HEK293 (cell line): ENCODE results near the gene R3HDM4.

Experiments
- CTCF ChIA-PET: fragments of 350-600 bp; formaldehyde crosslinking; extraction: SDS; loops from one replicate; lab custom pipeline; 2021; ENCODE audit warnings: antibody characterized with exemption; lab: Yijun Ruan, JAX
- POLR2A ChIA-PET: fragments of 300-600 bp; formaldehyde crosslinking; extraction: SDS; loops from one replicate; lab custom pipeline; 2020; ENCODE audit warnings: antibody characterized with exemption, inconsistent platforms; lab: Yijun Ruan, JAX
- H3K27ac ChIP-seq: fragments of 200-500 bp; sonication (Bioruptor generic); 2 replicates; pipeline ENCODE4 v1.5.1; 2014; ENCODE audit warnings: low read depth, low read length, control low read depth, inconsistent platforms; ENCODE audit errors: extremely low read depth
- H3K36me3 ChIP-seq, 2 experiments: fragments of 200-500 bp in 1 of 2; sonication (Bioruptor generic) in 1 of 2; 1 replicate in 1 of 2; 2 replicates in 1 of 2; pipeline ENCODE4 v1.5.1; 2014 to 2017; ENCODE audit warnings: inconsistent platforms in 2 of 2, low read length in 2 of 2; ENCODE audit not compliant: control insufficient read depth in 2 of 2, insufficient read depth in 1 of 2
- H3K4me1 ChIP-seq: fragments of 200-500 bp; sonication (Bioruptor generic); 2 replicates; pipeline ENCODE4 v1.5.1; 2014; ENCODE audit warnings: mild to moderate bottlenecking, low read length, inconsistent platforms; ENCODE audit not compliant: control insufficient read depth, insufficient read depth
- H3K4me3 ChIP-seq: 2 replicates; pipeline ENCODE4 v1.5.1; 2011; ENCODE audit warnings: low read depth, mild to moderate bottlenecking, control low read depth, low read length, moderate library complexity
- H3K9me3 ChIP-seq: fragments of 200-500 bp; sonication (Bioruptor generic); 2 replicates; pipeline ENCODE4 v1.5.1; 2014; ENCODE audit warnings: low read depth, low read length, inconsistent platforms; ENCODE audit not compliant: control insufficient read depth, insufficient read depth
- BCL11A ChIP-seq: fragments of 450-650 bp; formaldehyde crosslinking; IDR thresholded peaks from 2 replicates; pipeline ENCODE4 v1.5.1; 2016; ENCODE audit warnings: low read depth, missing biosample characterization, missing genetic modification characterization
- GLIS1 ChIP-seq: fragments of 450-650 bp; formaldehyde crosslinking; IDR thresholded peaks from 2 replicates; pipeline ENCODE4 v1.5.1; 2016; ENCODE audit warnings: missing biosample characterization, missing genetic modification characterization
- HOXC10 ChIP-seq: sonication (generic); formaldehyde crosslinking; IDR thresholded peaks from 2 replicates; pipeline ENCODE4 v1.8.1; 2023; ENCODE audit warnings: mild to moderate bottlenecking, missing genetic modification reagents
- HOXD13 ChIP-seq: sonication (generic); formaldehyde crosslinking; IDR thresholded peaks from 2 replicates; pipeline ENCODE4 v1.8.0; 2022; ENCODE audit warnings: missing genetic modification reagents, borderline replicate concordance
- OVOL3 ChIP-seq: fragments of 450-650 bp; formaldehyde crosslinking; IDR thresholded peaks from 2 replicates; pipeline ENCODE4 v1.5.1; 2016; ENCODE audit warnings: missing biosample characterization, missing genetic modification characterization
- SCRT1 ChIP-seq: fragments of 450-650 bp; formaldehyde crosslinking; IDR thresholded peaks from 2 replicates; pipeline ENCODE4 v1.5.1; 2016; ENCODE audit warnings: missing biosample characterization, missing genetic modification characterization, borderline replicate concordance
- SP2 ChIP-seq: fragments of 450-650 bp; formaldehyde crosslinking; IDR thresholded peaks from 2 replicates; pipeline ENCODE4 v1.5.1; 2016; ENCODE audit warnings: missing biosample characterization, missing genetic modification characterization
- SP3 ChIP-seq: fragments of 450-650 bp; formaldehyde crosslinking; IDR thresholded peaks from 2 replicates; pipeline ENCODE4 v1.5.1; 2016; ENCODE audit warnings: missing biosample characterization, missing genetic modification characterization
- SP7 ChIP-seq: fragments of 450-650 bp; formaldehyde crosslinking; IDR thresholded peaks from 2 replicates; pipeline ENCODE4 v1.5.1; 2016; ENCODE audit warnings: missing biosample characterization, missing genetic modification characterization
- ZFP41 ChIP-seq: fragments of 450-650 bp; formaldehyde crosslinking; IDR thresholded peaks from 2 replicates; pipeline ENCODE4 v1.5.1; 2016; ENCODE audit warnings: missing biosample characterization, missing genetic modification characterization, borderline replicate concordance
- ZNF140 ChIP-seq: fragments of 450-650 bp; formaldehyde crosslinking; IDR thresholded peaks from 2 replicates; pipeline ENCODE4 v1.5.1; 2016; ENCODE audit warnings: missing biosample characterization, missing genetic modification characterization
- ZNF19 ChIP-seq: fragments of 450-650 bp; formaldehyde crosslinking; IDR thresholded peaks from 2 replicates; pipeline ENCODE4; 2016; ENCODE audit warnings: missing biosample characterization, missing genetic modification characterization, low read depth
- ZNF202 ChIP-seq: fragments of 450-650 bp; formaldehyde crosslinking; IDR thresholded peaks from 2 replicates; pipeline ENCODE4 v1.5.1; 2016; ENCODE audit warnings: missing biosample characterization, missing genetic modification characterization, borderline replicate concordance
- ZNF324 ChIP-seq: fragments of 450-650 bp; formaldehyde crosslinking; IDR thresholded peaks from 2 replicates; pipeline ENCODE4 v1.5.1; 2016; ENCODE audit warnings: missing biosample characterization, missing genetic modification characterization
- ZNF521 ChIP-seq: fragments of 450-650 bp; formaldehyde crosslinking; IDR thresholded peaks from 2 replicates; pipeline ENCODE4 v1.5.1; 2017; ENCODE audit warnings: missing biosample characterization, mild to moderate bottlenecking, missing genetic modification characterization
- ZNF629 ChIP-seq: fragments of 450-650 bp; formaldehyde crosslinking; IDR thresholded peaks from 2 replicates; pipeline ENCODE4 v1.5.1; 2017; ENCODE audit warnings: missing biosample characterization, missing genetic modification characterization
- ZNF791 ChIP-seq: fragments of 450-650 bp; formaldehyde crosslinking; IDR thresholded peaks from 2 replicates; pipeline ENCODE4 v1.5.1; 2016; ENCODE audit warnings: missing biosample characterization, missing genetic modification characterization
- TF ChIP-seq, protein P1 (sequence below): fragments of 450-650 bp; formaldehyde crosslinking; IDR thresholded peaks from 2 replicates; pipeline ENCODE4 v1.5.1; 2017; ENCODE audit warnings: missing biosample characterization, missing genetic modification characterization
- TF ChIP-seq, protein P2 (sequence below): fragments of 450-650 bp; formaldehyde crosslinking; IDR thresholded peaks from 2 replicates; pipeline ENCODE4 v1.5.1; 2017; ENCODE audit warnings: missing biosample characterization, missing genetic modification characterization
- TF ChIP-seq, protein P3 (sequence below): fragments of 450-650 bp; formaldehyde crosslinking; IDR thresholded peaks from 2 replicates; pipeline ENCODE4 v1.5.1; 2016; ENCODE audit warnings: missing biosample characterization, missing genetic modification characterization, borderline replicate concordance
- TF ChIP-seq, protein P4 (sequence below): fragments of 450-650 bp; formaldehyde crosslinking; IDR thresholded peaks from 2 replicates; pipeline ENCODE4 v1.5.1; 2016; ENCODE audit warnings: missing biosample characterization, missing genetic modification characterization
- TF ChIP-seq, protein P5 (sequence below): fragments of 450-650 bp; formaldehyde crosslinking; IDR thresholded peaks from 2 replicates; pipeline ENCODE4 v1.5.1; 2016; ENCODE audit warnings: missing biosample characterization, missing genetic modification characterization

The R3HDM4 gene

DNA sequence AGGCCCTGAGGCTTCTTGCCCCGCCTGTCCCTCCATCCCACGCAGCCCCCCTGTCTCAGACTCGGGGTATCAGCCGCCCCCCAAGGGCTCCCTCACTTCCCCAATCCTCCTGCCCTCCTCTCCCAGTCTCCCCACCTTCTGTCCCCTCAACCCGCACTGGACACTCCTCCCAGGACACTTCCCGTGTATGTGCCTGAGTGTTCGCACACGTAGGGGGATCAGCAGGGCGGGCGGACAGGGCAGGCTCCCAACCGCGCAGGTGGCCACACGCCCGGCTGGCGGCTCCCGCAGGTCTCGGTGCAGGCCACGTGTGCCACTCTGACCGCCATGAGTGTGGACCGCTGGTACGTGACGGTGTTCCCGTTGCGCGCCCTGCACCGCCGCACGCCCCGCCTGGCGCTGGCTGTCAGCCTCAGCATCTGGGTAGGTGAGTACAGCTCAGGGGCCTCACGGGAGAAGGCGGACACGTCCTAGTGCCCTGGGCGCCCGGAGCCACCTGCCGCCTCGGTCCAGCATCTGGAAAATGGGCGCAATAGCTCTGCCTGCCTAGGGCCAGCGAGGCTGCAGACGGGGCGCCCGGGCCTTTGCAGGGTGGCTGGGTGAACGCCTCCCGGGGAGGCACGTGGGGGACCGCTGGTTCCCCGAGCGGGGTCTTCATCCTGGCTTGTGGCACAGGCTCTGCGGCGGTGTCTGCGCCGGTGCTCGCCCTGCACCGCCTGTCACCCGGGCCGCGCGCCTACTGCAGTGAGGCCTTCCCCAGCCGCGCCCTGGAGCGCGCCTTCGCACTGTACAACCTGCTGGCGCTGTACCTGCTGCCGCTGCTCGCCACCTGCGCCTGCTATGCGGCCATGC is 6.4 kb upstream of the R3HDM4 start (continued):
- TF ChIP-seq ZNF202 (tag by site-specific recombination) (no peak), ZNF140 (tag by site-specific recombination) (no peak), ZNF521 (tag by site-specific recombination) (no peak), HOXC10 (no peak), GLIS1 (tag by site-specific recombination) (peak; percentile 63)

DNA sequence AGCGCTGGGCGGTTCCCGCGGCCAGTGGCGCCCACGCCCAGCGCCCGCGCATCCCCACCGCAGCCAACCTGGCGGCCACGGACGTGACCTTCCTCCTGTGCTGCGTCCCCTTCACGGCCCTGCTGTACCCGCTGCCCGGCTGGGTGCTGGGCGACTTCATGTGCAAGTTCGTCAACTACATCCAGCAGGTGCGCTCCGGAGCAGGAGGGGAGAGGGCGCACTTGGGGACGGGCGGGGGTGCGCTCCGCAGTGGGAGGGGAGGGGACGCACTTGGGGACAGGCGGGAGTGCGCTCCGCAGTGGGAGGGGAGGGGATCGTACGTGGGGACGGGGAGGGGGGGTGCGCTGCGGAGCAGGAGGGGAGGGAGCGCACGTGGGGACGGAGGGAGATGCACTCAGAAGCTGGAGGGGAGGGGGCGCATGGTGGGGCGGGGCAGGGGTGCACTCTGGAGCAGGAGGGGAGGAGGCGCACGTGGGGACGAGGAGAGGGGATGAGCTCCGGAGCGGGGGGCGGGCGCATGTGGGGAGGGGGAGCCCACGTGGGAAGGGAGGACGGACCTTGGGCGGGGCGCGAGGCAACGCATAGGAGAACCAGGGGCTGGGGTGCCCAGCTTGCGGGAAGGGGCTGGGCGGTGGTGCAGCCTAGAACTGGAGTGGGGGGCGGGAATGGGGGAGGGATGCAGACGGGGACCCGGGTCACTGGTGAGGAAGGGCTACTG is 5.6 kb upstream of the R3HDM4 start:
- POLR2A ChIA-PET = interaction anchor here (0.6 to 0.7 kb wide), 4 partner anchors 51 to 346 kb away, joined by 3 to 5 read pairs (median 4); partner anchors contain the start of gene BSG
- Histone ChIP-seq H3K27ac (no peak overlapping the region), H3K36me3 (no peaks in the 10 kb centered on the region), H3K4me1 (peaks cover 2% of the 10 kb centered on the region; the same call in 1 of the 2 replicates), H3K9me3 (no peaks in the 10 kb centered on the region)
- CTCF ChIA-PET = interaction anchor here (0.8 to 1.6 kb wide), 2 partner anchors 145 to 148 kb away, joined by 3 to 5 read pairs; no protein-coding TSS in a partner anchor
- TF ChIP-seq SP3 (tag by site-specific recombination) (peak; percentile 62), SP2 (tag by site-specific recombination) (peak; percentile 39), ZNF629 (tag by site-specific recombination) (no peak)
- TF ChIP-seq, protein P1, sequence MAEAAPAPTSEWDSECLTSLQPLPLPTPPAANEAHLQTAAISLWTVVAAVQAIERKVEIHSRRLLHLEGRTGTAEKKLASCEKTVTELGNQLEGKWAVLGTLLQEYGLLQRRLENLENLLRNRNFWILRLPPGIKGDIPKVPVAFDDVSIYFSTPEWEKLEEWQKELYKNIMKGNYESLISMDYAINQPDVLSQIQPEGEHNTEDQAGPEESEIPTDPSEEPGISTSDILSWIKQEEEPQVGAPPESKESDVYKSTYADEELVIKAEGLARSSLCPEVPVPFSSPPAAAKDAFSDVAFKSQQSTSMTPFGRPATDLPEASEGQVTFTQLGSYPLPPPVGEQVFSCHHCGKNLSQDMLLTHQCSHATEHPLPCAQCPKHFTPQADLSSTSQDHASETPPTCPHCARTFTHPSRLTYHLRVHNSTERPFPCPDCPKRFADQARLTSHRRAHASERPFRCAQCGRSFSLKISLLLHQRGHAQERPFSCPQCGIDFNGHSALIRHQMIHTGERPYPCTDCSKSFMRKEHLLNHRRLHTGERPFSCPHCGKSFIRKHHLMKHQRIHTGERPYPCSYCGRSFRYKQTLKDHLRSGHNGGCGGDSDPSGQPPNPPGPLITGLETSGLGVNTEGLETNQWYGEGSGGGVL = peak; percentile 24; the same call in 1 of the 2 replicates
- TF ChIP-seq, all 188 proteins: peak for 3
- H3K4me3 ChIP-seq = no peak overlapping the region

DNA sequence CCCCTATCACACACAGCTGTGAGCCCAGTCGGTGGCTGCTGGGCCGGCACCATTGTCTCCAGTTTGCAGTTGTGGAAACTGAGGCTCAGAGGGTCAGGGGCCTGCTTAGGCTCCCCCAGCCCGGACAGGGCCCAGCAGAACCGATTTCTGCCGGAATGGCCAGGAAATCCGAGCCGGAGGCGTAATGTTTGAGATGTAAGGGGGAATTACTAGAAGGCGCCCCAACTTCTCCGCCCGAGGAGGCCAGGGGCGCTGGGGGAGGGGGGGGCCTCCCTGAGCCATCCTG is 5.1 kb upstream of the R3HDM4 start:
- no peak overlapping the region for H3K27ac ChIP-seq
- no peaks in the 10 kb centered on the region for H3K36me3 ChIP-seq
- H3K9me3 ChIP-seq = no peaks in the 10 kb centered on the region
- H3K4me1 ChIP-seq = peaks cover 2% of the 10 kb centered on the region; the same call in 1 of the 2 replicates
- H3K4me3 ChIP-seq = no peak overlapping the region
- CTCF ChIA-PET = interaction anchor here (0.8 to 1.6 kb wide), 2 partner anchors 145 to 147 kb away, joined by 3 to 5 read pairs; no protein-coding TSS in a partner anchor
- TF ChIP-seq ZFP41 (tag by site-specific recombination) (no peak), HOXD13 (no peak), SCRT1 (tag by site-specific recombination) (no peak), ZNF19 (tag by site-specific recombination) (no peak), SP7 (tag by site-specific recombination) (no peak), OVOL3 (no peak), ZNF324 (tag by site-specific recombination) (no peak), BCL11A (tag by site-specific recombination) (no peak), ZNF791 (tag by site-specific recombination) (no peak)
- TF ChIP-seq, protein P2, sequence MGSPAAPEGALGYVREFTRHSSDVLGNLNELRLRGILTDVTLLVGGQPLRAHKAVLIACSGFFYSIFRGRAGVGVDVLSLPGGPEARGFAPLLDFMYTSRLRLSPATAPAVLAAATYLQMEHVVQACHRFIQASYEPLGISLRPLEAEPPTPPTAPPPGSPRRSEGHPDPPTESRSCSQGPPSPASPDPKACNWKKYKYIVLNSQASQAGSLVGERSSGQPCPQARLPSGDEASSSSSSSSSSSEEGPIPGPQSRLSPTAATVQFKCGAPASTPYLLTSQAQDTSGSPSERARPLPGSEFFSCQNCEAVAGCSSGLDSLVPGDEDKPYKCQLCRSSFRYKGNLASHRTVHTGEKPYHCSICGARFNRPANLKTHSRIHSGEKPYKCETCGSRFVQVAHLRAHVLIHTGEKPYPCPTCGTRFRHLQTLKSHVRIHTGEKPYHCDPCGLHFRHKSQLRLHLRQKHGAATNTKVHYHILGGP (tag by site-specific recombination) = no peak
- TF ChIP-seq, protein P3, sequence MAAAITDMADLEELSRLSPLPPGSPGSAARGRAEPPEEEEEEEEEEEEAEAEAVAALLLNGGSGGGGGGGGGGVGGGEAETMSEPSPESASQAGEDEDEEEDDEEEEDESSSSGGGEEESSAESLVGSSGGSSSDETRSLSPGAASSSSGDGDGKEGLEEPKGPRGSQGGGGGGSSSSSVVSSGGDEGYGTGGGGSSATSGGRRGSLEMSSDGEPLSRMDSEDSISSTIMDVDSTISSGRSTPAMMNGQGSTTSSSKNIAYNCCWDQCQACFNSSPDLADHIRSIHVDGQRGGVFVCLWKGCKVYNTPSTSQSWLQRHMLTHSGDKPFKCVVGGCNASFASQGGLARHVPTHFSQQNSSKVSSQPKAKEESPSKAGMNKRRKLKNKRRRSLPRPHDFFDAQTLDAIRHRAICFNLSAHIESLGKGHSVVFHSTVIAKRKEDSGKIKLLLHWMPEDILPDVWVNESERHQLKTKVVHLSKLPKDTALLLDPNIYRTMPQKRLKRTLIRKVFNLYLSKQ (tag by site-specific recombination) = no peak
- TF ChIP-seq, protein P4, sequence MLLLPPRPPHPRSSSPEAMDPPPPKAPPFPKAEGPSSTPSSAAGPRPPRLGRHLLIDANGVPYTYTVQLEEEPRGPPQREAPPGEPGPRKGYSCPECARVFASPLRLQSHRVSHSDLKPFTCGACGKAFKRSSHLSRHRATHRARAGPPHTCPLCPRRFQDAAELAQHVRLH = no peak
- TF ChIP-seq, protein P5, sequence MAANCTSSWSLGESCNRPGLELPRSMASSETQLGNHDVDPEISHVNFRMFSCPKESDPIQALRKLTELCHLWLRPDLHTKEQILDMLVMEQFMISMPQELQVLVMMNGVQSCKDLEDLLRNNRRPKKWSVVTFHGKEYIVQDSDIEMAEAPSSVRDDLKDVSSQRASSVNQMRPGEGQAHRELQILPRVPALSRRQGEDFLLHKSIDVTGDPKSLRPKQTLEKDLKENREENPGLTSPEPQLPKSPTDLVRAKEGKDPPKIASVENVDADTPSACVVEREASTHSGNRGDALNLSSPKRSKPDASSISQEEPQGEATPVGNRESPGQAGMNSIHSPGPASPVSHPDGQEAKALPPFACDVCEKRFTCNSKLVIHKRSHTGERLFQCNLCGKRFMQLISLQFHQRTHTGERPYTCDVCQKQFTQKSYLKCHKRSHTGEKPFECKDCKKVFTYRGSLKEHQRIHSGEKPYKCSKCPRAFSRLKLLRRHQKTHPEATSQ = no peak
- POLR2A ChIA-PET = no interaction called here
